Measurements from ENCODE around the gene CFDP1. TPM values are rescaled to one million over a fixed set of nuclear protein-coding genes. Genes with fewer than 3 reads are reported as not detected.
A peak's percentile ranks its signal among the peaks of the same experiment; 100 is the strongest.

CFDP1 gene
- total and polyA plus RNA-seq, 4 donors: 44.8 to 105 (median 64.1) TPM

- peak; percentile 30 to 94 (median 92) for DNase-seq
These were observed 47.7 kb downstream of the CFDP1 start for GRCh38 chr16:75385507-75386152.

GRCh38 chr16:75383141-75383540 is 50.2 kb downstream of the CFDP1 start:
- H3K27ac ChIP-seq (ENCODE audit: low read depth in 1 of 2, low read length in 1 of 2): no peak overlapping the region
- H3K9ac ChIP-seq (ENCODE audit: insufficient read depth in 1 of 2, low read length in 2 of 2): no peak overlapping the region
- no peaks in the 10 kb centered on the region for H3K9me3 ChIP-seq (ENCODE audit: control insufficient read depth in 4 of 4, insufficient read depth in 3 of 4, low read length in 3 of 4)
- ATAC-seq (ENCODE audit: insufficient read depth, low FRiP score) (no peak), DNase-seq (no peak)
- peaks cover 0 to 8% (median 3%) of the 10 kb centered on the region in 5 donors for H3K4me1 ChIP-seq (ENCODE audit: control insufficient read depth in 5 of 5, insufficient read depth in 5 of 5, low read length in 5 of 5)
- no peaks in the 10 kb centered on the region for H3K27me3 ChIP-seq (ENCODE audit: control insufficient read depth in 3 of 3, insufficient read depth in 3 of 3, low read length in 2 of 3)
- 79 to 85% methylated on average over 1 of the region's 1 CpG for WGBS, 2 donors
- H3K36me3 ChIP-seq (ENCODE audit: control insufficient read depth in 4 of 4, insufficient read depth in 4 of 4, low read length in 4 of 4): peaks cover 0 to 11% (median 2%) of the 10 kb centered on the region in 4 donors
- no peak overlapping the region for H3K4me3 ChIP-seq
- TF ChIP-seq, protein P1, sequence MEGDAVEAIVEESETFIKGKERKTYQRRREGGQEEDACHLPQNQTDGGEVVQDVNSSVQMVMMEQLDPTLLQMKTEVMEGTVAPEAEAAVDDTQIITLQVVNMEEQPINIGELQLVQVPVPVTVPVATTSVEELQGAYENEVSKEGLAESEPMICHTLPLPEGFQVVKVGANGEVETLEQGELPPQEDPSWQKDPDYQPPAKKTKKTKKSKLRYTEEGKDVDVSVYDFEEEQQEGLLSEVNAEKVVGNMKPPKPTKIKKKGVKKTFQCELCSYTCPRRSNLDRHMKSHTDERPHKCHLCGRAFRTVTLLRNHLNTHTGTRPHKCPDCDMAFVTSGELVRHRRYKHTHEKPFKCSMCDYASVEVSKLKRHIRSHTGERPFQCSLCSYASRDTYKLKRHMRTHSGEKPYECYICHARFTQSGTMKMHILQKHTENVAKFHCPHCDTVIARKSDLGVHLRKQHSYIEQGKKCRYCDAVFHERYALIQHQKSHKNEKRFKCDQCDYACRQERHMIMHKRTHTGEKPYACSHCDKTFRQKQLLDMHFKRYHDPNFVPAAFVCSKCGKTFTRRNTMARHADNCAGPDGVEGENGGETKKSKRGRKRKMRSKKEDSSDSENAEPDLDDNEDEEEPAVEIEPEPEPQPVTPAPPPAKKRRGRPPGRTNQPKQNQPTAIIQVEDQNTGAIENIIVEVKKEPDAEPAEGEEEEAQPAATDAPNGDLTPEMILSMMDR (IDR thresholded peaks at IDR 0.05; ENCODE audit: control extremely low read depth, extremely low read depth): no peak

More at GRCh38 chr16:75385507-75386152, 47.7 kb downstream of the CFDP1 start:
- Histone ChIP-seq H3K4me1 (ENCODE audit: control insufficient read depth in 5 of 5, insufficient read depth in 5 of 5, low read length in 5 of 5) (peaks cover 0 to 28% (median 7%) of the 10 kb centered on the region in 5 donors), H3K9me3 (ENCODE audit: control insufficient read depth in 4 of 4, insufficient read depth in 3 of 4, low read length in 3 of 4) (no peaks in the 10 kb centered on the region), H3K9ac (ENCODE audit: insufficient read depth in 1 of 2, low read length in 2 of 2) (no peak overlapping the region), H3K27me3 (ENCODE audit: control insufficient read depth in 3 of 3, insufficient read depth in 3 of 3, low read length in 2 of 3) (no peaks in the 10 kb centered on the region), H3K4me3 (no peak overlapping the region), H3K27ac (ENCODE audit: low read depth in 1 of 2, low read length in 1 of 2) (no peak overlapping the region), H3K36me3 (ENCODE audit: control insufficient read depth in 4 of 4, insufficient read depth in 4 of 4, low read length in 4 of 4) (peaks cover 0 to 6% (median 6%) of the 10 kb centered on the region in 4 donors)
- ATAC-seq (ENCODE audit: insufficient read depth, low FRiP score): no peak
- 34 to 42% methylated on average over 5 of the region's 5 CpGs for WGBS, 2 donors
- TF ChIP-seq, protein P1 (IDR thresholded peaks at IDR 0.05; ENCODE audit: control extremely low read depth, extremely low read depth): peak; percentile 56

DNA sequence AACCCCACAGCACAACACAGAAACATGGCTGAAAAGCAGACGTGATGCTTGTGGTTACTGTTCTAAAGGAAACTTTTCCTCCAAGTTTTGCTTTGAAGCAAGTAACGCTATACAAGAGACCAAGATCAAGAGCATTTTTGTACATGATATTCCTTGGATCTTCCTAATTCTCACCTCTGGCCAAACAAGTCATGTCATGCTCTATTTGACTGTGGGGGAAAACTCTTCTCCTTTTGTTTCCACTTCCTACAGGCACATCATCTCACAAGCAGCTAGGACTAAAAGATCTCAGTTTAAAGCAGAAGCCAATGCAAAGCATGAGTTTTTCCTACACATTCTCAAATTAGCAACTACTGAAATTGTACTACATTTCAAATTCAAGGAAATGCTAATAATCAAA is 50.7 kb downstream of the CFDP1 start:
- WGBS, 2 donors: 95 to 98% methylated on average over 2 of the region's 2 CpGs
- no peak overlapping the region for H3K27ac ChIP-seq (ENCODE audit: low read depth in 1 of 2, low read length in 1 of 2)
- no peaks in the 10 kb centered on the region for H3K27me3 ChIP-seq (ENCODE audit: control insufficient read depth in 3 of 3, insufficient read depth in 3 of 3, low read length in 2 of 3)
- no peak overlapping the region for H3K9ac ChIP-seq (ENCODE audit: insufficient read depth in 1 of 2, low read length in 2 of 2)
- peaks cover 0 to 12% (median 3%) of the 10 kb centered on the region in 4 donors for H3K36me3 ChIP-seq (ENCODE audit: control insufficient read depth in 4 of 4, insufficient read depth in 4 of 4, low read length in 4 of 4)
- no peak overlapping the region for H3K4me3 ChIP-seq
- DNase-seq (no peak), ATAC-seq (ENCODE audit: insufficient read depth, low FRiP score) (no peak)
- H3K9me3 ChIP-seq (ENCODE audit: control insufficient read depth in 4 of 4, insufficient read depth in 3 of 4, low read length in 3 of 4): no peaks in the 10 kb centered on the region
- peaks cover 0 to 8% (median 6%) of the 10 kb centered on the region in 5 donors for H3K4me1 ChIP-seq (ENCODE audit: control insufficient read depth in 5 of 5, insufficient read depth in 5 of 5, low read length in 5 of 5)
- TF ChIP-seq, protein P1 (IDR thresholded peaks at IDR 0.05; ENCODE audit: control extremely low read depth, extremely low read depth): no peak
